Activated CD4-positive, alpha-beta T cell treated with anti-CD3 and anti-CD28 coated beads, Interleukin-2, amount 10 ng/mL, durations not matched to agents 24 days and 14 days (primary cell): ENCODE data around the gene KIAA0753. TPM values are rescaled to one million over a fixed set of nuclear protein-coding genes. Genes with fewer than 3 reads are reported as not detected.

Source experiments
- DNase-seq: peaks from one replicate; pipeline ENCODE4 v3.0.0; 2022
- H3K27ac Mint-ChIP-seq: one replicate; pipeline ENCODE4 v1.8.0; 2022; ENCODE audit warnings: mild to moderate bottlenecking, mixed read lengths
- H3K27me3 Mint-ChIP-seq: one replicate; pipeline ENCODE4 v1.8.0; 2022; ENCODE audit warnings: mixed read lengths
- H3K36me3 Mint-ChIP-seq: one replicate; pipeline ENCODE4 v1.8.0; 2022; ENCODE audit warnings: low read depth, mild to moderate bottlenecking, mixed read lengths
- H3K4me1 Mint-ChIP-seq: one replicate; pipeline ENCODE4 v1.8.0; 2021; ENCODE audit warnings: mixed read lengths
- H3K4me3 Mint-ChIP-seq: one replicate; pipeline ENCODE4 v1.8.0; 2022; ENCODE audit warnings: mild to moderate bottlenecking, moderate library complexity, mixed read lengths
- H3K9me3 Mint-ChIP-seq: one replicate; pipeline ENCODE4 v1.8.0; 2021; ENCODE audit warnings: mixed read lengths
- intact Hi-C: fragments of 100-400 bp; cut with micrococcal nuclease; formaldehyde crosslinking; loops from one replicate; pipeline ENCODE4 v1.15.1; 2023
- total RNA-seq: library from RNA; stranded (reverse); gene quantifications from 2 replicates; pipeline ENCODE4 v1.2.3, GENCODE V29; 2022

The KIAA0753 gene
- total RNA-seq, 1 donor from 2014 or later: 23.9 TPM

DNA sequence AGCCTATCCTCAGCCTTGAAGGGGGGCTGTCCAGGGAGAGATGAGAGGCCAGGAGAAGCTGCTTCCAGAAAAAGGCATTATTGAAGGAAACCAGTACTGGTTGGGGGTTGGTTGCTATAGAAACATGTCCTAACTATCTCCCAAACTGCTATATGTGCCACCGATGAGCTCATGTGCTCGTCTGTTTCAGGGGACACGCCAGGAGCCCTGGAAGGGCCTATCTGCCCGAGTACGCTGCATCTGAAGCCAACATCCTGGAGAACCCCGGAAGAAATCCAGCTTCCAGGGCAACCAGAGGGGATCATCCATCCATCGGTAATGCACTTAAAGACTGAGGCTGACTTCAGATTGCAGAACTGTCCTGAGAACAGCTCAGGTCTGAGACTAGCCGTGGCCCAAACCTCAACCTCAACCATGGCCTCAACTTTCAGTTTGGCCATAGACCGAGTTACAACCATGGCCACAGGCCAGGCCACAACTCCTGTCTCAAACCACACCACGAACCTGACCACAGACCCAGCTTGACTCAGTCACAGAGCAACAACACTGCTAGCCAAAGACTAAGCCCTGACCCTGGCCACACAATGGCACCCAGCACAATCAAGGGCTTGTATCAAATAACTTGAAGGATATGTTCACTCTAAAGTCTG lies 94.3 kb downstream of the KIAA0753 start:
- Mint-ChIP-seq H3K27me3 (no peaks in the 10 kb centered on the region), H3K27ac (no peak overlapping the region), H3K4me1 (peaks cover 12% of the 10 kb centered on the region), H3K4me3 (no peak overlapping the region), H3K36me3 (no peaks in the 10 kb centered on the region), H3K9me3 (no peaks in the 10 kb centered on the region)
- no peak for DNase-seq
- intact Hi-C loops: no loop called here

- Mint-ChIP-seq H3K27ac (no peak overlapping the region), H3K4me3 (no peak overlapping the region), H3K9me3 (no peaks in the 10 kb centered on the region), H3K36me3 (no peaks in the 10 kb centered on the region), H3K4me1 (peaks cover 12% of the 10 kb centered on the region), H3K27me3 (no peaks in the 10 kb centered on the region)
- intact Hi-C loops: no loop called here
- DNase-seq: no peak
Measured at GRCh38 chr17:6545291-6545690, 95.2 kb downstream of the KIAA0753 start.

- Mint-ChIP-seq H3K27me3 (no peaks in the 10 kb centered on the region), H3K36me3 (no peaks in the 10 kb centered on the region), H3K9me3 (peaks cover 2% of the 10 kb centered on the region), H3K27ac (no peak overlapping the region), H3K4me3 (no peak overlapping the region), H3K4me1 (peaks cover 10% of the 10 kb centered on the region)
- intact Hi-C loops: no loop called here
- DNase-seq: no peak
Measured at GRCh38 chr17:6544011-6544370, 96.5 kb downstream of the KIAA0753 start.

DNA sequence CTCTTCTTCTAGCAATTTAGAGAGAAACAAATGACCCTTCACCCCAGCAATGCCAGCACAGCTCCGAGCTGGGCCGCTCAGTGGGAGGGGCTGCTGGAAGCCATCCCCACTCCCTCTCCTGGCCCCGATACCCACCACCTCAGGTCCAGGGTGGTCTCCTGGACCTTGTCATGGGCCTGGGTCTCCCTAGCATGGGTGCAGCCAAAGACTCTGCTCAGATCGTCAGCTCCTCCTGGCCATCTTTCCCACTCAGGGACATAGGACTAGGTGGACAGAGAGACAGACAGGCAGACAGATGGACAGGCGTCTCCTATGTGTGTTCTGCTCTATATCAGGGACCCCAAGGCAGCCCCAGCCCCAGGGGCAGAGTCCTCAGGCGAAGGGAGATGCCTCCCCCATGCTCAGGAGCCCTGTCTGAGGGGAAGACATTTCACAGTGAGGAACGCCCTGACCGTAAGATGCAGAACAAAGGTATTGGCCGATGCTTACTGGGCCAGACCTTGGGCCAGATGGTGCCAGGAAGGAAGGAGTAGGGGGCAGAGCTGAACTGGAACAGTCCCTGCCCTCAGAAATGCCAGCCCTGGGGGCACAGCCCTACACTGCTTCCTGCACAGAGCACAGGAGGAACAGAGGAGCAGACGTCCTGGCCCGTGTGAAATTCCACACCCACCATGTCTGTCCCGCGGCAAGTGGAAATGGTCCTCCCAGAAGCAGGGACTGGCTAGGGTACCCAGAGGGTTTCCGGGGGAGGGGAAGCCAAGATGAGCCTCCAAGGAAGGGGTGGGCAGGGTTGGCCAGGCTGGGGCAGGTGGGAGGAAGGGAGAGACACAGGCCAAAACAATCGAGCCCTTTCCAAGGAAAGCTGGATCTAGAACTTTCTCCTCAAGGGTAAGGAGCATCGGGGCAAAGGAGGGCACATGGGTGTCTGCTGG lies 97.2 kb downstream of the KIAA0753 start:
- Mint-ChIP-seq H3K4me3 (no peak overlapping the region), H3K27me3 (no peaks in the 10 kb centered on the region), H3K36me3 (no peaks in the 10 kb centered on the region), H3K27ac (no peak overlapping the region), H3K4me1 (peaks cover 4% of the 10 kb centered on the region), H3K9me3 (peaks cover 4% of the 10 kb centered on the region)
- intact Hi-C loops: no loop called here
- no peak for DNase-seq

DNA sequence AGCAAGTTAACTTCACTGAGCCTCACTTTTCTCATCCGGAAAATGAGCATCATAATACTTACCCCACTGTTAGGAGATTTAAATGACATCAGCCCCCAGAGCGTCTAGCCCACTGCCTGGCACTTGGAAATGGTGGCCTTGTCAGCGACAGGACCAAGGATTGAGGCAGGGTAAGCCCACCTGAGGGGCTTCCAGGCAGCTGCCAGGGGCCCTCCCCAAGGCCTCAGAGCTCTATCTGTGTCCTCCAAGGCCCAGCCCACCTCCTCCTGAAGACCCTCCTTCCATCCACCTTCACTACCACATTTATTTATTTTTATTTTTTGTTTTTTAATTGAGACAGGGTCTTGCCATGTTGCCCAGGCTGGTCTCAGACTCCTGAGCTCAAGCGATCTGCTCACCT lies 97.9 kb downstream of the KIAA0753 start:
- Mint-ChIP-seq H3K36me3 (no peaks in the 10 kb centered on the region), H3K27ac (no peak overlapping the region), H3K9me3 (peaks cover 4% of the 10 kb centered on the region), H3K4me1 (no peaks in the 10 kb centered on the region), H3K27me3 (no peaks in the 10 kb centered on the region), H3K4me3 (no peak overlapping the region)
- DNase-seq: no peak
- intact Hi-C loops: no loop called here

GRCh38 chr17:6541886-6542285 lies 98.6 kb downstream of the KIAA0753 start:
- Mint-ChIP-seq H3K4me1 (no peaks in the 10 kb centered on the region), H3K9me3 (peaks cover 4% of the 10 kb centered on the region), H3K27me3 (no peaks in the 10 kb centered on the region), H3K4me3 (no peak overlapping the region), H3K27ac (no peak overlapping the region), H3K36me3 (no peaks in the 10 kb centered on the region)
- DNase-seq: no peak
- intact Hi-C loops: no loop called here

- no peak overlapping the region for H3K4me3 Mint-ChIP-seq
- DNase-seq: no peak
- no peaks in the 10 kb centered on the region for H3K36me3 Mint-ChIP-seq
- no peaks in the 10 kb centered on the region for H3K4me1 Mint-ChIP-seq
- no peak overlapping the region for H3K27ac Mint-ChIP-seq
- H3K27me3 Mint-ChIP-seq: no peaks in the 10 kb centered on the region
- H3K9me3 Mint-ChIP-seq: peaks cover 4% of the 10 kb centered on the region
- intact Hi-C loops: no loop called here
Measured at GRCh38 chr17:6539871-6540270, 100.6 kb downstream of the KIAA0753 start.

GRCh38 chr17:6536566-6537065 lies 103.9 kb downstream of the KIAA0753 start:
- intact Hi-C loops: no loop called here
- Mint-ChIP-seq H3K36me3 (no peaks in the 10 kb centered on the region), H3K4me3 (no peak overlapping the region), H3K9me3 (peaks cover 4% of the 10 kb centered on the region), H3K4me1 (no peaks in the 10 kb centered on the region), H3K27ac (no peak overlapping the region), H3K27me3 (peaks cover 3% of the 10 kb centered on the region)
- no peak for DNase-seq

DNA sequence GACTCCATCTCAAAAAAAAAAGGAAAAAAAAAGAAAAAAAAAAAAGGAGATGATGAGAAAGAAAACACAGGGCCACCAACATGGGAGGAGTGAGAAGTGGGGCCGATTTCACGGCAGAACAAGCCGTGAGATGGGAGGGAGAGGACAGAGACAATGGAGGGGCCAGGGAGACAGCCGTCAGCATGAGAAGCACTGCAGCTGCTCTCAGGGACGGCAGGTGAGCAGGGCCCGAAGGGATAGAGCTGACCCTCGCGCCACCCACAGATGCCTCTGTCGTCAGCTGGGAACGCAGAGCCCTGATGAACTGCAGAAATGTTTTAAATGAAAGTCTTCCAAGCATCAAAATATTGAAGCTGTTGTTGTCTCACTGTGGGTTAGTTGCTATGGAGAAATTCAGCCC lies 104.5 kb downstream of the KIAA0753 start:
- Mint-ChIP-seq H3K36me3 (no peaks in the 10 kb centered on the region), H3K9me3 (peaks cover 4% of the 10 kb centered on the region), H3K4me1 (no peaks in the 10 kb centered on the region), H3K4me3 (no peak overlapping the region), H3K27me3 (peaks cover 3% of the 10 kb centered on the region), H3K27ac (no peak overlapping the region)
- intact Hi-C loops: no loop called here
- DNase-seq: no peak

DNA sequence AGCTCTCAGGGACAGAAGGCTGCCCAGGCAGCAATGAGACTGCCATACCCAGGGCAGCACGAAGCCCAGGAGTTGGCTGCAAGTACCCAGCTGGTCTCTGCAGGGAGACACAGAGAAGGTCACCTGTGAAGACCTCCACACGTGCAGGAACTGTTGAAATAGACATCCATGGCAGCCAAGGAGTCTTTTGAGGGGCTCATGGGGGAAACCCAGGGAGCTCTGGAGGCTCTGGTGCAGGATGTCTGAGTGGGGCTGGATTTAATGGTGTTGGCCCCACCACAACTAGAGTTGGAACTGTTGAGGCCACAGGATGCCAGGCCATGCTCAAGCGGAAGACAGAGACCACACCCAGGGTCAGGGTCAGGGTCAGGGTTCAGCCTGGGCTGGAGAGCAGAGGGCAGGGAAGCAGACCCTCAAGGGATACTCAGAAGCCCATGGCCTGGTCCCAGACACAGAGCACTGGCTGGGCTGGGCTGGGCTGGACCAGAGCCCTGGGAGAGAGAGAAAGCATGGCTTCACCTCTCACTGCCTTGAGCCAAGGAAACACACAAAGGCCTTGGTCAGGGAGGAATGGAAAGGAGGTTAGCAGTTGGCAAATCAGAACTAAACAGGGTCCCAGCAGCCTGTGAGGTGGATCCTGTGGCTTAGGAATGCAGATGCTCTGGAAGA lies 105.5 kb downstream of the KIAA0753 start:
- H3K4me3 Mint-ChIP-seq: no peak overlapping the region
- peaks cover 3% of the 10 kb centered on the region for H3K27me3 Mint-ChIP-seq
- intact Hi-C loops: no loop called here
- DNase-seq: no peak
- H3K36me3 Mint-ChIP-seq: no peaks in the 10 kb centered on the region
- peak overlapping the region; percentile 11 for H3K27ac Mint-ChIP-seq
- no peaks in the 10 kb centered on the region for H3K4me1 Mint-ChIP-seq
- H3K9me3 Mint-ChIP-seq: peaks cover 4% of the 10 kb centered on the region

DNA sequence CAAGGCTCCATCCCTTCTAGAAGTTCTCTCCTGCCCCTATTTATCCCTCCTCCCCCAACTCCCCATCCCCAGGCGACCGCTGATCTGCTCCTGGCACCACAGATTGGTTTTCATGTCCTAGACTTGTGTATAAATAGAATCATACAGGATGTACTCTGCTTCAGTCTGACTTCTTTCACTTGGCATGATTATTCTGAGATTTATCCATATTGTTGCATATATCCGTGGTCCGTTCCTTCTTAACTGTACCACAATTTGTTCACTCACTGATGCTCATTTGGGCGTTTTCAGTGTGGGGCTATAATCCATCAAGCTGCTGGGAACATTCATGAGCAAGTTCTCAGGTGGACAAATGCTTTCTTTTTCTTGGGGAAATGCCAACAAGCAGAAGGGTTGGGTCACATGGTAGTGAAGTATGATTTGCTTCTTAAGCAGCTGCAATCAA lies 108.0 kb downstream of the KIAA0753 start:
- no peak overlapping the region for H3K4me3 Mint-ChIP-seq
- H3K4me1 Mint-ChIP-seq: no peaks in the 10 kb centered on the region
- H3K27me3 Mint-ChIP-seq: peaks cover 3% of the 10 kb centered on the region
- intact Hi-C loops: no loop called here
- DNase-seq: no peak
- no peaks in the 10 kb centered on the region for H3K9me3 Mint-ChIP-seq
- H3K27ac Mint-ChIP-seq: no peak overlapping the region
- no peaks in the 10 kb centered on the region for H3K36me3 Mint-ChIP-seq

- H3K36me3 Mint-ChIP-seq: no peaks in the 10 kb centered on the region
- H3K9me3 Mint-ChIP-seq: no peaks in the 10 kb centered on the region
- no peaks in the 10 kb centered on the region for H3K4me1 Mint-ChIP-seq
- intact Hi-C loops: no loop called here
- H3K4me3 Mint-ChIP-seq: no peak overlapping the region
- no peak for DNase-seq
- H3K27ac Mint-ChIP-seq: no peak overlapping the region
- H3K27me3 Mint-ChIP-seq: peaks cover 3% of the 10 kb centered on the region
Measured at GRCh38 chr17:6531575-6531974, 108.9 kb downstream of the KIAA0753 start.

DNA sequence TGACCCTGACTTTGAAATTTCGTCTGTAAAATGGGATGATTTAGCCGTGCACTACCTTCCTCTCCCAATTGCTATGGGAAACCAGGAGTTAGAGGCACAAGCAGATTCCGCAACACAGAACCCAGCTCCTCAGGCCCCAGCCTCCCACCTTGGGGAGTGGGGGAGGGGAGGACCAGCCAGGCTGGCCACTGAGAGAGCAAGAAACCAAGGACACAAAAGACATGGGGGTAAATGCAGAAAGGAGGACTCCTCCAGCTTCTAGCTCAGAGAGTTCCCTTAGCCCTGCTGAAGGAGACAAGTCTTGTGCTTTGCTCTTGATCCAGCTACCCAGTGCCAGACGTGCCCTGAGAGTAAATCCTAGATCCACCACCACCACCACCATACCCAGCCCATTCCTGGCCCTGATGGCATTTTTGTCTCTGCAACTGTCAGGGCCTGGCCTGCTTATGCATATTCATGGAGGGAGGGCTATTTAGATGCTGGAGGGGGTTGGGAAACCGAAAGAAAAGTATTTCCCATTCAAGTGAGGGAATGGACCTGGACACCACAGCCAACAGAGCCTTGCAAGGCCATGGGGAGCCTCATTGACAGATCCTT lies 110.1 kb downstream of the KIAA0753 start:
- H3K4me1 Mint-ChIP-seq: no peaks in the 10 kb centered on the region
- no peaks in the 10 kb centered on the region for H3K36me3 Mint-ChIP-seq
- no peaks in the 10 kb centered on the region for H3K9me3 Mint-ChIP-seq
- H3K4me3 Mint-ChIP-seq: no peak overlapping the region
- no peak for DNase-seq
- H3K27ac Mint-ChIP-seq: no peak overlapping the region
- H3K27me3 Mint-ChIP-seq: peaks cover 3% of the 10 kb centered on the region
- intact Hi-C loops: no loop called here

- DNase-seq: no peak
- Mint-ChIP-seq H3K27me3 (peaks cover 3% of the 10 kb centered on the region), H3K27ac (no peak overlapping the region), H3K36me3 (no peaks in the 10 kb centered on the region), H3K4me3 (no peak overlapping the region), H3K4me1 (no peaks in the 10 kb centered on the region), H3K9me3 (no peaks in the 10 kb centered on the region)
- intact Hi-C loops: no loop called here
Measured at GRCh38 chr17:6528557-6528956, 112.0 kb downstream of the KIAA0753 start.
